ENCODE measurements around the gene PRSS56. TPM values are rescaled to one million over a fixed set of nuclear protein-coding genes. Genes with fewer than 3 reads are reported as not detected.

PRSS56 gene
- total RNA-seq, 1 donor from 2014 or later = not detected

GRCh38 chr2:232571026-232571474, 50.9 kb downstream of the PRSS56 start:
- no peak for DNase-seq (ENCODE audit: low read depth)
- Histone ChIP-seq H3K36me3 (ENCODE audit: control insufficient read depth, insufficient read depth, low read length) (peaks cover 2% of the 10 kb centered on the region), H3K4me3 (ENCODE audit: low read depth, low read length) (no peak overlapping the region), H3K27me3 (ENCODE audit: control insufficient read depth, insufficient read depth, low read length) (no peaks in the 10 kb centered on the region)
- TF ChIP-seq CTCF (IDR thresholded peaks at IDR 0.05; ENCODE audit: insufficient read depth, low read length, poor library complexity, severe bottlenecking) = no peak

- no peak for DNase-seq (ENCODE audit: low read depth)
- Histone ChIP-seq H3K27me3 (ENCODE audit: control insufficient read depth, insufficient read depth, low read length) (no peaks in the 10 kb centered on the region), H3K36me3 (ENCODE audit: control insufficient read depth, insufficient read depth, low read length) (peaks cover 2% of the 10 kb centered on the region), H3K4me3 (ENCODE audit: low read depth, low read length) (no peak overlapping the region)
- TF ChIP-seq CTCF (IDR thresholded peaks at IDR 0.05; ENCODE audit: insufficient read depth, low read length, poor library complexity, severe bottlenecking) = no peak
These were observed 52.9 kb downstream of the PRSS56 start for GRCh38 chr2:232573042-232573441.

- peaks cover 2% of the 10 kb centered on the region for H3K36me3 ChIP-seq (ENCODE audit: control insufficient read depth, insufficient read depth, low read length)
These were observed 53.7 kb downstream of the PRSS56 start for GRCh38 chr2:232573771-232574435.

GRCh38 chr2:232574674-232575403, 54.7 kb downstream of the PRSS56 start:
- no peaks in the 10 kb centered on the region for H3K36me3 ChIP-seq (ENCODE audit: control insufficient read depth, insufficient read depth, low read length)
- TF ChIP-seq CTCF (IDR thresholded peaks at IDR 0.05; ENCODE audit: insufficient read depth, low read length, poor library complexity, severe bottlenecking) = no peak
- DNase-seq (ENCODE audit: low read depth) = no peak
- H3K27me3 ChIP-seq (ENCODE audit: control insufficient read depth, insufficient read depth, low read length) = no peaks in the 10 kb centered on the region
- H3K4me3 ChIP-seq (ENCODE audit: low read depth, low read length) = no peak overlapping the region

More at GRCh38 chr2:232573771-232574435, 53.7 kb downstream of the PRSS56 start:
- DNase-seq (ENCODE audit: low read depth) = no peak
- no peaks in the 10 kb centered on the region for H3K27me3 ChIP-seq (ENCODE audit: control insufficient read depth, insufficient read depth, low read length)
- H3K4me3 ChIP-seq (ENCODE audit: low read depth, low read length) = no peak overlapping the region
- TF ChIP-seq CTCF (IDR thresholded peaks at IDR 0.05; ENCODE audit: insufficient read depth, low read length, poor library complexity, severe bottlenecking) = no peak

Other genes with a start within 250 kb of the PRSS56 start
- gene ALPP, start 141.6 kb upstream of the PRSS56 start, total RNA-seq = not detected in 2 replicates
- not detected in 2 replicates for gene ALPG, start 113.5 kb upstream of the PRSS56 start, total RNA-seq
- gene ALPI, start 64.2 kb upstream of the PRSS56 start, total RNA-seq = not detected in 2 replicates
- gene ECEL1, start 32.6 kb upstream of the PRSS56 start, total RNA-seq = 2.2 and 2.3 TPM in 2 replicates
- not detected in 2 replicates for gene CHRND, start 5.8 kb downstream of the PRSS56 start, total RNA-seq
- gene CHRNG, start 19.3 kb downstream of the PRSS56 start, total RNA-seq = not detected in 2 replicates
- 2.9 and 3.3 TPM in 2 replicates for gene TIGD1, start 30.2 kb downstream of the PRSS56 start, total RNA-seq
- 66.9 and 73.1 TPM in 2 replicates for gene EIF4E2, start 30.3 kb downstream of the PRSS56 start, total RNA-seq
- gene EFHD1, start 113.2 kb downstream of the PRSS56 start, total RNA-seq = 3.6 and 6.5 TPM in 2 replicates
- gene GIGYF2, start 176.9 kb downstream of the PRSS56 start, total RNA-seq = 39.4 and 46.7 TPM in 2 replicates

Measured in kidney epithelial cell (primary cell).